ENCODE results near the gene SREBF1. TPM values are rescaled to one million over a fixed set of nuclear protein-coding genes. Genes with fewer than 3 reads are reported as not detected.
A peak's percentile ranks its signal among the peaks of the same experiment; 100 is the strongest.

Gene SREBF1
- total and polyA plus RNA-seq, 7 experiments from 2014 or later = 22.4 to 281 (median 41.3) TPM

- ChIA-PET CTCF (interaction anchor here (0.6 to 2.1 kb wide), 3 partner anchors 9 to 164 kb away, joined by 3 to 7 read pairs (median 3); no protein-coding TSS in a partner anchor), POLR2A (interaction anchor here (0.9 to 6.1 kb wide), 3 partner anchors 11 to 22 kb away, joined by 3 to 66 read pairs (median 4); partner anchors contain the start of gene SREBF1)
- no peaks in the 10 kb centered on the region for H3K9me3 Mint-ChIP-seq
- peak overlapping the region in 3 of 10 donors; percentile 56 to 81 (median 79) for H3K4me3 Mint-ChIP-seq
- ATAC-seq (no peak), DNase-seq (no peak)
- H3K4me3 ChIP-seq (ENCODE audit: low read length) = no peak overlapping the region
- no peaks in the 10 kb centered on the region for H3K9me3 ChIP-seq (ENCODE audit: control insufficient read depth in 2 of 3, low read length in 3 of 3)
- intact Hi-C loops (cut with micrococcal nuclease) = loop anchor here in 1 of 2 donors (2.0 kb wide), 1 partner anchor 55 kb away; no protein-coding TSS in a partner anchor
- peaks cover 45 to 65% (median 56%) of the 10 kb centered on the region in 7 donors for H3K4me1 Mint-ChIP-seq
- H3K27me3 ChIP-seq (ENCODE audit: control insufficient read depth in 2 of 2, insufficient read depth in 2 of 2, low read length in 2 of 2) = no peaks in the 10 kb centered on the region
- no peaks in the 10 kb centered on the region for H3K27me3 Mint-ChIP-seq
- peaks cover 0 to 13% (median 0%) of the 10 kb centered on the region in 3 experiments for H3K36me3 ChIP-seq (ENCODE audit: control insufficient read depth in 2 of 3, insufficient read depth in 3 of 3, low read length in 3 of 3)
- H3K27ac ChIP-seq (ENCODE audit: low read depth, low read length) = peak overlapping the region; percentile 70
- H3K27ac Mint-ChIP-seq = peak overlapping the region in 8 of 9 donors; percentile 79 to 98 (median 96)
- peaks cover 35 to 59% of the 10 kb centered on the region in 2 donors for H3K4me1 ChIP-seq (ENCODE audit: control insufficient read depth in 2 of 2, insufficient read depth in 2 of 2, low read length in 2 of 2)
- peaks cover 0 to 13% (median 0%) of the 10 kb centered on the region in 5 donors for H3K36me3 Mint-ChIP-seq
Measured at GRCh38 chr17:17847726-17848125, 10.9 kb upstream of the SREBF1 start.

- Mint-ChIP-seq H3K27me3 (no peaks in the 10 kb centered on the region), H3K36me3 (peaks cover 0 to 11% (median 0%) of the 10 kb centered on the region in 5 donors), H3K4me3 (peak overlapping the region in 2 of 10 donors; percentile 79 to 81), H3K27ac (peak overlapping the region; percentile 12 to 98 (median 79)), H3K9me3 (no peaks in the 10 kb centered on the region), H3K4me1 (peaks cover 43 to 62% (median 54%) of the 10 kb centered on the region in 7 donors)
- Histone ChIP-seq H3K36me3 (ENCODE audit: control insufficient read depth in 2 of 3, insufficient read depth in 3 of 3, low read length in 3 of 3) (peaks cover 0 to 13% (median 0%) of the 10 kb centered on the region in 3 experiments), H3K9me3 (ENCODE audit: control insufficient read depth in 2 of 3, low read length in 3 of 3) (no peaks in the 10 kb centered on the region), H3K4me1 (ENCODE audit: control insufficient read depth in 2 of 2, insufficient read depth in 2 of 2, low read length in 2 of 2) (peaks cover 35 to 56% of the 10 kb centered on the region in 2 donors), H3K4me3 (ENCODE audit: low read length) (no peak overlapping the region), H3K27me3 (ENCODE audit: control insufficient read depth in 2 of 2, insufficient read depth in 2 of 2, low read length in 2 of 2) (no peaks in the 10 kb centered on the region), H3K27ac (ENCODE audit: low read depth, low read length) (no peak overlapping the region)
- ATAC-seq = no peak
- POLR2A ChIA-PET = interaction anchor here (0.9 to 6.1 kb wide), 3 partner anchors 10 to 21 kb away, joined by 3 to 66 read pairs (median 4); partner anchors contain the start of gene SREBF1
- DNase-seq = no peak
- CTCF ChIA-PET = interaction anchor here (0.6 to 1.2 kb wide), 2 partner anchors 34 to 164 kb away, joined by 3 read pairs; no protein-coding TSS in a partner anchor
- intact Hi-C loops (cut with micrococcal nuclease) = no loop called here
Measured at GRCh38 chr17:17847118-17847689, 10.4 kb upstream of the SREBF1 start.

- no peak overlapping the region for H3K27ac ChIP-seq (ENCODE audit: low read depth, low read length)
- no peaks in the 10 kb centered on the region for H3K27me3 ChIP-seq (ENCODE audit: control insufficient read depth in 2 of 2, insufficient read depth in 2 of 2, low read length in 2 of 2)
- ATAC-seq (no peak), DNase-seq (no peak)
- peak overlapping the region in 2 of 10 donors; percentile 79 to 81 for H3K4me3 Mint-ChIP-seq
- no peaks in the 10 kb centered on the region for H3K9me3 Mint-ChIP-seq
- H3K36me3 Mint-ChIP-seq = peaks cover 0 to 7% (median 0%) of the 10 kb centered on the region in 5 donors
- ChIA-PET CTCF (interaction anchor here (1.2 to 1.4 kb wide), 2 partner anchors 10 to 33 kb away, joined by 3 read pairs; no protein-coding TSS in a partner anchor), POLR2A (interaction anchor here (6.1 kb wide), 1 partner anchor 10 kb away, joined by 66 read pairs; the partner anchor contains the start of gene SREBF1)
- no peak overlapping the region for H3K4me3 ChIP-seq (ENCODE audit: low read length)
- H3K4me1 Mint-ChIP-seq = peaks cover 37 to 57% (median 53%) of the 10 kb centered on the region in 7 donors
- intact Hi-C loops (cut with micrococcal nuclease) = no loop called here
- peaks cover 35 to 51% of the 10 kb centered on the region in 2 donors for H3K4me1 ChIP-seq (ENCODE audit: control insufficient read depth in 2 of 2, insufficient read depth in 2 of 2, low read length in 2 of 2)
- peaks cover 0 to 13% (median 0%) of the 10 kb centered on the region in 3 experiments for H3K36me3 ChIP-seq (ENCODE audit: control insufficient read depth in 2 of 3, insufficient read depth in 3 of 3, low read length in 3 of 3)
- peak overlapping the region; percentile 31 to 98 (median 73) for H3K27ac Mint-ChIP-seq
- no peaks in the 10 kb centered on the region for H3K9me3 ChIP-seq (ENCODE audit: control insufficient read depth in 2 of 3, low read length in 3 of 3)
- no peaks in the 10 kb centered on the region for H3K27me3 Mint-ChIP-seq
Measured at GRCh38 chr17:17846645-17847044, 9.9 kb upstream of the SREBF1 start.

GRCh38 chr17:17846003-17846402 lies 9.2 kb upstream of the SREBF1 start:
- Mint-ChIP-seq H3K4me1 (peaks cover 34 to 53% (median 50%) of the 10 kb centered on the region in 7 donors), H3K27ac (peak overlapping the region in 8 of 9 donors; percentile 12 to 96 (median 46))

GRCh38 chr17:17845046-17845775 lies 8.4 kb upstream of the SREBF1 start:
- no peak for ATAC-seq
- peak overlapping the region in 4 of 9 donors; percentile 21 to 95 (median 42) for H3K27ac Mint-ChIP-seq
- H3K4me1 ChIP-seq (ENCODE audit: control insufficient read depth in 2 of 2, insufficient read depth in 2 of 2, low read length in 2 of 2) = peaks cover 28 to 36% of the 10 kb centered on the region in 2 donors
- H3K4me1 Mint-ChIP-seq = peaks cover 29 to 49% (median 46%) of the 10 kb centered on the region in 7 donors
- H3K9me3 ChIP-seq (ENCODE audit: control insufficient read depth in 2 of 3, low read length in 3 of 3) = no peaks in the 10 kb centered on the region
- H3K27me3 ChIP-seq (ENCODE audit: control insufficient read depth in 2 of 2, insufficient read depth in 2 of 2, low read length in 2 of 2) = no peaks in the 10 kb centered on the region
- H3K27me3 Mint-ChIP-seq = no peaks in the 10 kb centered on the region
- no peaks in the 10 kb centered on the region for H3K9me3 Mint-ChIP-seq
- no peak for DNase-seq
- H3K36me3 Mint-ChIP-seq = peaks cover 0 to 5% (median 0%) of the 10 kb centered on the region in 5 donors
- peaks cover 0 to 13% (median 0%) of the 10 kb centered on the region in 3 experiments for H3K36me3 ChIP-seq (ENCODE audit: control insufficient read depth in 2 of 3, insufficient read depth in 3 of 3, low read length in 3 of 3)
- no peak overlapping the region for H3K4me3 ChIP-seq (ENCODE audit: low read length)
- CTCF ChIA-PET = interaction anchor here (0.7 to 1.4 kb wide), 3 partner anchors 11 to 74 kb away, joined by 3 read pairs; no protein-coding TSS in a partner anchor
- POLR2A ChIA-PET = interaction anchor here (6.1 kb wide), 1 partner anchor 8 kb away, joined by 66 read pairs; the partner anchor contains the start of gene SREBF1
- H3K27ac ChIP-seq (ENCODE audit: low read depth, low read length) = no peak overlapping the region
- no peak overlapping the region for H3K4me3 Mint-ChIP-seq
- intact Hi-C loops (cut with micrococcal nuclease) = no loop called here

More at GRCh38 chr17:17846003-17846402, 9.2 kb upstream of the SREBF1 start:
- CTCF ChIA-PET = interaction anchor here (1.0 to 1.4 kb wide), 3 partner anchors 11 to 33 kb away, joined by 3 read pairs; no protein-coding TSS in a partner anchor
- intact Hi-C loops (cut with micrococcal nuclease) = no loop called here
- Mint-ChIP-seq H3K36me3 (peaks cover 0 to 7% (median 0%) of the 10 kb centered on the region in 5 donors), H3K27me3 (no peaks in the 10 kb centered on the region), H3K4me3 (peak overlapping the region in 1 of 10 donors; percentile 79), H3K9me3 (no peaks in the 10 kb centered on the region)
- Histone ChIP-seq H3K27ac (ENCODE audit: low read depth, low read length) (no peak overlapping the region), H3K9me3 (ENCODE audit: control insufficient read depth in 2 of 3, low read length in 3 of 3) (no peaks in the 10 kb centered on the region), H3K4me3 (ENCODE audit: low read length) (no peak overlapping the region), H3K4me1 (ENCODE audit: control insufficient read depth in 2 of 2, insufficient read depth in 2 of 2, low read length in 2 of 2) (peaks cover 35 to 44% of the 10 kb centered on the region in 2 donors), H3K36me3 (ENCODE audit: control insufficient read depth in 2 of 3, insufficient read depth in 3 of 3, low read length in 3 of 3) (peaks cover 0 to 13% (median 0%) of the 10 kb centered on the region in 3 experiments), H3K27me3 (ENCODE audit: control insufficient read depth in 2 of 2, insufficient read depth in 2 of 2, low read length in 2 of 2) (no peaks in the 10 kb centered on the region)
- ATAC-seq (no peak), DNase-seq (no peak)
- POLR2A ChIA-PET = interaction anchor here (6.1 kb wide), 1 partner anchor 9 kb away, joined by 66 read pairs; the partner anchor contains the start of gene SREBF1

- no peaks in the 10 kb centered on the region for H3K9me3 Mint-ChIP-seq
- POLR2A ChIA-PET = interaction anchor here (0.5 kb wide), 1 partner anchor 93 kb away, joined by 3 read pairs; no protein-coding TSS in a partner anchor
- H3K27me3 Mint-ChIP-seq = no peaks in the 10 kb centered on the region
- peak overlapping the region in 1 of 9 donors; percentile 68 for H3K27ac Mint-ChIP-seq
- no peaks in the 10 kb centered on the region for H3K9me3 ChIP-seq (ENCODE audit: control insufficient read depth in 2 of 3, low read length in 3 of 3)
- H3K27ac ChIP-seq (ENCODE audit: low read depth, low read length) = no peak overlapping the region
- H3K4me1 ChIP-seq (ENCODE audit: control insufficient read depth in 2 of 2, insufficient read depth in 2 of 2, low read length in 2 of 2) = peaks cover 23 to 33% of the 10 kb centered on the region in 2 donors
- no peak overlapping the region for H3K4me3 ChIP-seq (ENCODE audit: low read length)
- H3K4me3 Mint-ChIP-seq = no peak overlapping the region
- intact Hi-C loops (cut with micrococcal nuclease) = loop anchor here in 1 of 2 donors (5.0 kb wide), 1 partner anchor 252 kb away; the partner anchor contains the start of gene PEMT
- H3K36me3 Mint-ChIP-seq = peaks cover 0 to 2% (median 0%) of the 10 kb centered on the region in 5 donors
- peaks cover 23 to 45% (median 42%) of the 10 kb centered on the region in 7 donors for H3K4me1 Mint-ChIP-seq
- no peak for DNase-seq
- CTCF ChIA-PET = no interaction called here
- peaks cover 0 to 13% (median 0%) of the 10 kb centered on the region in 3 experiments for H3K36me3 ChIP-seq (ENCODE audit: control insufficient read depth in 2 of 3, insufficient read depth in 3 of 3, low read length in 3 of 3)
- no peak for ATAC-seq
- no peaks in the 10 kb centered on the region for H3K27me3 ChIP-seq (ENCODE audit: control insufficient read depth in 2 of 2, insufficient read depth in 2 of 2, low read length in 2 of 2)
Measured at GRCh38 chr17:17844500-17844899, 7.7 kb upstream of the SREBF1 start.

Data from naive thymus-derived CD4-positive, alpha-beta T cell (primary cell).